ENCODE measurements around the gene B3GNT8. TPM values are rescaled to one million over a fixed set of nuclear protein-coding genes. Genes with fewer than 3 reads are reported as not detected.
"Not testable (repeated sequence)": the region's sequence is repeated elsewhere in the genome, so short reads cannot be mapped to it uniquely, and the experiment has no call there.

B3GNT8 gene
- total RNA-seq, 2 experiments from 2014 or later: 3.2 TPM

DNA sequence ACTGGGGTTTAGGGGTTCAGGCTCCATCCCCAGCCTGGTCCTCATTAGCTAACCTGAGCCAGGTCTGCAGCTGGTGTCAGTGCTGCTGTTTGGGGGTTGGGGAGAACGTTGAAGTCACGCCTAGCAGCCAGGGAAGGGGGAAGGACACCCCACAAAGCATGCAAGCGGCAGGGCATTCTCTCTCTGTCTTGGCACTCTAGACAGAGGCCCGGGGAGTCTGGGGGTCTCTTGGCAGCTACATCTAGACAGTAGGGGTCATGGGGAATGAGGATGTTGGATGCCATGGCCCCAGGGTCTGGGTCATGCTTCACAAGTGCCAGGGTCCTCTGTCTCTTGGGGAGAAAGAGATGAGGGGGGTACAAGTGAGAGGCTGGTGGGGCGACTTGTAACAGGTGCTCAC, 18.4 kb upstream of the B3GNT8 start:
- H3K36me3 Mint-ChIP-seq: no peaks in the 10 kb centered on the region

DNA sequence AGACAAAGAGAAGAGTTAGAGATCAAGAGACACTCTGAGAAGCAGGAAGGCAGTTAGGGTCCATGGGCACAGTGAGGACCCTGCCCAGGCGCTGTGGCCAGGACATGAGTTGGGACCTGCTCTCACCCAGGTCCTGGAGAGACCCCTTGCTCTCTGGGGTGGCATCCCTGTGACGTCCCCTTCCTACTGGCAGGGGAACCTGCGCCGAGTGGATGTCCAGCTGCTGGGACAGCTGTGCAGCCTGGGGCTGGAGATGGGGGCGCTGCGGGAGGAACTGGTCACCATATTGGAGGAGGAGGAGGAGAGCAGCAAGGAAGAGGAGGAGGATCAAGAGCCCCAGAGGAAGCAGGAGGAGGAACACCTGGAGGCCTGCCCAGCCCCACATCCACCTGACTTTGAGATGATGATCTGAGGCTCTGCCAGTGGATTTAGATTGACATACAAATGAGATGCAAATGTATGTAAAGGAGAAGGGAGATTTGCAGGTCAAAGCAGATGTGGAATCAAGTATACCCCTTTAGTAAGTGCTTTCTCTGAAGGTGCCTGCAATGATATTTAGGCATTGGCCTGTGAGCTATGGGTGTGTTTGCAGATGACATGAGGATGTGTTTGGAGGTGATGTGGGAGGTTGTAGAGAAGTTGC, 16.8 kb upstream of the B3GNT8 start:
- Mint-ChIP-seq H3K9me3 (ENCODE audit: low read depth) (no peaks in the 10 kb centered on the region), H3K36me3 (no peaks in the 10 kb centered on the region), H3K4me3 (no peak overlapping the region), H3K27ac (no peak overlapping the region), H3K4me1 (peaks cover 7% of the 10 kb centered on the region), H3K27me3 (peaks cover 11% of the 10 kb centered on the region)
- DNase-seq: no peak
- ATAC-seq: no peak
- CTCF ChIA-PET: interaction anchor here (2.1 kb wide), 1 partner anchor 126 kb away, joined by 5 read pairs; no protein-coding TSS in a partner anchor

More for the DNA sequence above, 18.4 kb upstream of the B3GNT8 start:
- H3K27ac Mint-ChIP-seq: no peak overlapping the region
- CTCF ChIA-PET: interaction anchor here (0.6 to 9.6 kb wide), 3 partner anchors 93 to 148 kb away, joined by 3 to 132 read pairs (median 3); no protein-coding TSS in a partner anchor
- H3K9me3 Mint-ChIP-seq (ENCODE audit: low read depth): no peaks in the 10 kb centered on the region
- DNase-seq: no peak
- peaks cover 13% of the 10 kb centered on the region for H3K4me1 Mint-ChIP-seq
- H3K4me3 Mint-ChIP-seq: no peak overlapping the region
- no peak for ATAC-seq
- peaks cover 11% of the 10 kb centered on the region for H3K27me3 Mint-ChIP-seq

DNA sequence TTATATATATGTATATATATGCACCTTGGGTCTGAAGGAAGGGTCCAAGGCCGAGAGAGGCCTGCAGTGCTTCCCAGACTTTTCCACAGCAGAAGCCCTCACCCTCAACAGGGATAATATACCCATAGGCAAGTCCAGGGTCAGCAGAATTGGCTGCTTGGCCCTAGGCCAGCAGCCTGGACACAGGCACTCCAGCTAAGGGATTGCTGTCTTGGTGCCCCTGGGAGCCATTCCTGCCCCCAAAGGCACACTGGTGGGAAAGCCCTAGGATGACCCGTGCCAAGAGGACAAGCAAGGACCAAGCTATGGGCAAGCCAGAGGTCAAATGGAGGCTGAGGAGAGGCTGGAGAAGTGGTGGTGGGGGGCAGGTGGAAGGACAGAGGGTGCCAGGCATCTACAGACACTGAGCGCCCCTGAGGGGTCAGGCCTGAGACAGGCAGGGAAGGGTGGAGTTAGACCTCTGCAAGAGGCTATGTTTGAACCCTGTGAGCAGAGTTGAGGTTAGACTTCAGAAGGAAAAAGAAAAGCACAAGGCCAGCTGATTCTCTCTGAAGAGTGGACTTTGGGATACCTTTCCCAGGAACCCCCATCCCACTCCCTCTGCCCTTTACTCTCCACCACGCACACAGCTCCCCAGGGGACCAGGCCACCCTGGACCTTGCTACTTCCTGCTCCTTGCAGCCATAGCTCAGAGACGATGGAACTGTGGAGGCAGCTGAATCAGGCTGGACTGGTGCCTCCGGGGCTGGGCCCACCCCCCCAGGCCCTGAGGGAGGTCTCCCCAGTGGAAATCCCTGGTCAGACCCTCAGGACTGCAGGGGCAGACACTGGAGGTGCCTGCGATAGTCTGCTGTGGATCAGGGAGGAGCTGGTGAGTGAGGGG, 15.5 kb upstream of the B3GNT8 start, which contains the start of gene ERICH4:
Gene ERICH4 (plus strand): TSS at position 684 of the 883 bp plus-strand sequence. CDS start 14 bp downstream, at position 698.
- no peak within 1 kb of the TSS for H3K4me3 Mint-ChIP-seq
- H3K9me3 Mint-ChIP-seq (ENCODE audit: low read depth): no peaks in the 10 kb centered on the region
- DNase-seq (no peak), ATAC-seq (no peak)
- H3K27me3 Mint-ChIP-seq: peaks cover 8% of the 10 kb centered on the region
- peaks cover 5% of the 10 kb centered on the region for H3K36me3 Mint-ChIP-seq
- H3K27ac Mint-ChIP-seq: no peak within 1 kb of the TSS
- peaks cover 16% of the 10 kb centered on the region for H3K4me1 Mint-ChIP-seq
- CTCF ChIA-PET: interaction anchor here (0.9 to 2.1 kb wide), 5 partner anchors 96 to 154 kb away, joined by 3 to 6 read pairs (median 5); no protein-coding TSS in a partner anchor

DNA sequence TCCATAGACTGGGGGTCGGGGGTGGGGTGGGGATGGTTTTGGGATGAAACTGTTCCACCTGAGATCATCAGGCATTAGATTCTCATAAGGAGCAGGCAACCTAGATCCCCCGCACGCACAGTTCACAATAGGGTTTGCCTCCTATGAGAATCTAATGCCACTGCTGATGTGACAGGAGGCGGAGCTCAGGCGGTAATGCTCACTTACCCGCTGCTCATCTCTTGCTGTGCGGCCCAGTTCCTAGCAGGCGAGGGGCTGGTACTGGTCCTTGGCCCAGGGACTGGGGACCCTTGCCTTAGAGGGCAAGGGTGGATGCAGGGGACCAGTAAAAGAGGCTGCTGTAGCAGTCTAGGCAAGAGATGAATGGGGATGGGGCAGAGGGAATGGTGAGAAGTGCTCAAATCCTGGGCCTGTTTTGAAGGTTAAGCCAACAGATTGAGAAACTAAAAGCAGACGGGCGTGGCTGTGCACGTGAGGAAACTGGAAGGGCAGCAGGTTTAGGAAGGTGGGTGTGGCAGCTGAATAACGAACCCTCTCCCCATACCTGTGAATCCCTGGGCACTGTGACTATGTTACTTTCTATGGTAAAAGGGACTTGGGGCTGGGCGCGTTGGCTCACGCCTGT, 14.3 kb upstream of the B3GNT8 start:
- ATAC-seq (no peak), DNase-seq (no peak)
- peaks cover 19% of the 10 kb centered on the region for H3K4me1 Mint-ChIP-seq
- H3K27me3 Mint-ChIP-seq: peaks cover 2% of the 10 kb centered on the region
- H3K4me3 Mint-ChIP-seq: no peak overlapping the region
- H3K36me3 Mint-ChIP-seq: peaks cover 7% of the 10 kb centered on the region
- CTCF ChIA-PET: interaction anchor here (2.1 to 7.0 kb wide), 3 partner anchors 8 to 77 kb away, joined by 5 to 63 read pairs (median 11); partner anchors contain the start of gene B9D2
- no peak overlapping the region for H3K27ac Mint-ChIP-seq
- H3K9me3 Mint-ChIP-seq (ENCODE audit: low read depth): no peaks in the 10 kb centered on the region

DNA sequence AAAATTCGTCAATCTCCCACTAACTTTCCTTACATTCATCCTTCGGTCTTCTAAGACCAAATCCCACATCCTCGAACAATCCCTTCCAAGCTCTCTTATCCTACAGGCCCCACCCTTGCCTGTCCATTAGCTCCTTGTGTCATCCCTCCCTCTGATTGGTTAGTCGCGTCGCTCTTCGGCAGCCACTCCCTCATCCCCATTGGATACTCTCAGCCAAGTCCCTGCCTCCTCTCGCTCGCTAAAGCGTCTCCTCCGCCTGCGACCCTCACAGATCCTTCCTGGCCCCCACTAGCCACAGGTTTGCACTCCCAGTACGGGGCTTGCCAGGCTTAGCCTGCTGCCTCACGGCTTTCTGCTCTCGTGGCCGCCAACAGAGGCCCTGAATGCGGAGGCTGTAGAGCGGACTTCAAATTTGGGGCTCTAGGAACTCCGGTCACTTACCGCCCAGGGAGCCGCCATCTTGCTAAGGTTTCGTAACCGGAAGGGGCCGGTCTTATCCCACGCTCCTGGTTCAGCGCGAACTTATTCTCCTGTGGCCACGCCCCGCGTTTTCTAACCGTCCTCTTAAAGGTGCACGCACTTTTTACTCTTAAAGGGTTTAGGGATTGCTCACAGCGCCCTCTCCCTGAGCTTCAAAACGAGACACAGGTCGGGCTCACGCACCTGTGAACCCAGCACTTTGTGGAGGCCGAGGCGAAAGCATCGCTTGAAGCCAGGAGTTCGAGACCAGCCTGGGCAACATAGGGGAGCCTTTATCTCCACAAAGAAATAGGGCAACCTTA, 12.5 kb upstream of the B3GNT8 start, which contains the start of gene DMAC2:
Gene DMAC2 (minus strand): TSS at position 472 of the 782 bp plus-strand sequence. CDS start 13 bp downstream, at position 459.
- Mint-ChIP-seq H3K4me3 (no peak within 1 kb of the TSS), H3K27me3 (no peaks in the 10 kb centered on the region), H3K4me1 (peaks cover 19% of the 10 kb centered on the region), H3K36me3 (peaks cover 7% of the 10 kb centered on the region), H3K9me3 (ENCODE audit: low read depth) (no peaks in the 10 kb centered on the region), H3K27ac (no peak within 1 kb of the TSS)
- DNase-seq (peak; percentile 99), ATAC-seq (peak; percentile 96)
- CTCF ChIA-PET: interaction anchor here (0.7 to 7.0 kb wide), 25 partner anchors 8 to 1299 kb away, joined by 3 to 63 read pairs (median 4); partner anchors contain the start of genes B9D2, CEACAM21 and HNRNPUL1

DNA sequence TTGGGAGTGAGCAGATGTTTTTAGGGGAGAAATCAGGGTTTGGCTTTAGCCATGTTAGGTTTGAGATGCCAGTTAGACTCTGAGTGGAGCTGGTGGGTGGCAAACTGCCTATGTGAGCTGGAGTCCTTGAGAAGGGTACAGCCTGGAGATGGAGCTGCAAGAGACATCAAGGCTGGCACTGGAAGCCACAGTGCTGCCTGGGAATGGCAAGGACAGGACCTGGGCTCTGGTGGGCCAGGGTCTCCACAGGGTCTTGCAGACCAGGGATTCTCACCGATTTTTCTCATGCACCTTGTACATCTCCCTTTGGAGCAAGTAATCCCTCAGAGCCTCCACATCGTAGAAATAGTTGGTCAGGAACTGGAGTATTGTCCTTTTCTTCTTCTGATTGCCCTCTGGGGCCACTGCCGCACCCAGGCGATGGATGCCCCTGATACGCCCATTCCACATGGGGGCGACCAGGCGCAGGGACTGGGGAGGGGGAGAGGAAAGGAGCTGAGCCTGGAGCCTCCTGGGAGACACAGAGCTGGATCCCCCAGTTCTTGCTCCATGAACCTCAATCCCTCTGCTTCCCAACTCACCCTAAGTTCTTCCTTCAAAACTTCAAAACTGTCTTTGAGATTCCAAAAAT, 10.9 kb upstream of the B3GNT8 start:
- peak overlapping the region; percentile 13 for H3K27ac Mint-ChIP-seq
- ATAC-seq (no peak), DNase-seq (no peak)
- no peaks in the 10 kb centered on the region for H3K27me3 Mint-ChIP-seq
- no peaks in the 10 kb centered on the region for H3K9me3 Mint-ChIP-seq (ENCODE audit: low read depth)
- peaks cover 7% of the 10 kb centered on the region for H3K36me3 Mint-ChIP-seq
- H3K4me3 Mint-ChIP-seq: peak overlapping the region; percentile 25
- H3K4me1 Mint-ChIP-seq: peaks cover 19% of the 10 kb centered on the region
- CTCF ChIA-PET: interaction anchor here (0.7 to 7.0 kb wide), 4 partner anchors 12 to 136 kb away, joined by 3 to 63 read pairs (median 4); no protein-coding TSS in a partner anchor

DNA sequence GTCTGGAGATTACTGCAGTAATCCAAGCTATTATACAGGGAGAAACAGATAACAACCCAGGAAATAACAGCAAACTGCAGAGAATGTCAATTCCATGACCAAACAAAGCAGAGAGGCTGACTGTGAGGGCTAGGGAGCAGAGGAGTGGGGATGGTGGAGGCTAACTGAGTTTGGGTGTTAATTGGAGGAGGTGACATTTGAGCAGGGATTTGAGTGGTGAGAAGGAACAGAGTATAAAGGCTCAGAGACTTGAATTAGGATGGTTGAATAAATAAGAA, 9.4 kb upstream of the B3GNT8 start:
- DNase-seq (no peak), ATAC-seq (no peak)
- no peak overlapping the region for H3K27ac Mint-ChIP-seq
- CTCF ChIA-PET: interaction anchor here (1.0 to 7.0 kb wide), 3 partner anchors 13 to 128 kb away, joined by 3 to 63 read pairs (median 4); no protein-coding TSS in a partner anchor
- no peaks in the 10 kb centered on the region for H3K9me3 Mint-ChIP-seq (ENCODE audit: low read depth)
- peaks cover 12% of the 10 kb centered on the region for H3K36me3 Mint-ChIP-seq
- no peaks in the 10 kb centered on the region for H3K27me3 Mint-ChIP-seq
- no peak overlapping the region for H3K4me3 Mint-ChIP-seq
- peaks cover 19% of the 10 kb centered on the region for H3K4me1 Mint-ChIP-seq

DNA sequence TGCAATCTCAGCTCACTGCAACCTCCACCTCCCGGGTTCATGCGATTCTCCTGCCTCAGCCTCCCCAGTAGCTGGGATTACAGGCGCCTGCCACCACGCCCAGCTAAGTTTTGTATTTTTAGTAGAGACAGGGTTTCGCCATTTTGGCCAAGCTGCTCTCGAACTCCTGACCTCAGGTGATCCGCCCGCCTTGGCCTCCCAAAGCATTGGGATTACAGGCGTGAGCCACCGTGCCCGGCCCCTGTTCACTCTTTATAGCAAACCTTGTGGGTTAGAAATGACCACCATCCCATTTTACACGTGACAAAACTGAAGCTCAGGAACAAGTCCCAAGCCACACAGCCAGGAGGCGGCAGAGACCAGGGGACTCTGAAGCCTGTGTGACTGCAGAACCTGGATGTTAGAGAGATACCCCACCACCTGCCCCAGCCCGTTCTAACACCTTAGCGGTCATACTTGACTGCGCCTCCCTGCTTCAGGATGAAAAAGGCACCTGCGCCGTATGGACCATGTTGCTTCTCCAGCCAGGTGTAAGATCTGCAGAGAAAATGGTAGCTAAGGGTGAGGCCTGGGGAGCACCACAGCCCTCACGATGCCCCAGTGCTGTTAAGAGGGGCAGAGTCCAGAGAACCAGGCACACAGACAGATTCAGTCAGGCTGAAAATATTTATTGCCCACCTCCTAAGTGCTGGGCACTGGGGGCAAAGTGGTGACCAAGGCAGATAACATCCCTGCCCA, 8.9 kb upstream of the B3GNT8 start:
- no peaks in the 10 kb centered on the region for H3K9me3 Mint-ChIP-seq (ENCODE audit: low read depth)
- H3K27me3 Mint-ChIP-seq: no peaks in the 10 kb centered on the region
- peaks cover 12% of the 10 kb centered on the region for H3K36me3 Mint-ChIP-seq
- H3K27ac Mint-ChIP-seq: no peak overlapping the region
- no peak for DNase-seq
- ATAC-seq: no peak
- H3K4me3 Mint-ChIP-seq: no peak overlapping the region
- H3K4me1 Mint-ChIP-seq: peaks cover 19% of the 10 kb centered on the region
- CTCF ChIA-PET: interaction anchor here (1.2 to 7.0 kb wide), 2 partner anchors 14 to 128 kb away, joined by 3 to 63 read pairs; no protein-coding TSS in a partner anchor

DNA sequence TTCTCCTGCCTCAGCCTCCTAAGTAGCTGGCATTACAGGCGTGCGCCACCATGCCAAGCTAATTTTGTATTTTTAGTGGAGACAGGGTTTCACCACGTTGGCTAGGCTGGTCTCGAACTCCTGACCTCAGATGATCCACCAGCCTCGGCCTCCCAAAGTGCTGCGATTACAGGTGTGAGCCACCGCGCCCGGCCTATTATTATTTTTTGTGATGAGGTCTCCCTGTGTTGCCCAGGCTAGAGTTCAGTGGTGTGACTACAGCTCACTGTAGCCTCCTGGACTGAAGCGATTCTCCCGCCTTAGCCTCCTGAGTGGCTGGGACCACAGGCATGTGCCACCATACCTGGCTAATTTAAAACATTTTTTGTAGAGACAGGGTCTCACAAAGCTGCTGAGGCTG, 8.2 kb upstream of the B3GNT8 start:
- Mint-ChIP-seq H3K36me3 (peaks cover 13% of the 10 kb centered on the region), H3K4me1 (peaks cover 20% of the 10 kb centered on the region)
- DNase-seq; H3K27ac Mint-ChIP-seq; H3K27me3 Mint-ChIP-seq; H3K4me3 Mint-ChIP-seq; ATAC-seq; H3K9me3 Mint-ChIP-seq (ENCODE audit: low read depth): not testable (repeated sequence)
- CTCF ChIA-PET: interaction anchor here (1.2 to 7.0 kb wide), 2 partner anchors 14 to 127 kb away, joined by 3 to 63 read pairs; no protein-coding TSS in a partner anchor

DNA sequence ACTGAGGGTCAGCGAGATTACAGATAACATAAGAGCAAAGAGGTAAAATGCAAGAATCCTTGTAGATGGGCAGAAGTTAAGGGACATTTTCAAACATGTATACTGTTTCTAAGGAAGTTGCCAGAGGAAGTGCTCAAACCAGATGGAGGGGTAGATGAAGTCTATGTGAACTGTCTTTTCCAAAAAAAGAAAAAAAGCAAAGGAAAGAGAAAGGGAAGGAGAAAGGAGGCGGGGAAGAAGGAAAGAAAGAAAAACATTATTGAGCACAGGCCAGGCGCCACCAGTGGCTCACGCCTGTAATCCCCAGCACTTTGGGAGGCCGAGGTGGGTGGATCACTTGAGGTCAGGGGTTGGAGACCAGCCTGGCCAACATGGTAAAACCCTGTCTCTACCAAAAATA, 7.3 kb upstream of the B3GNT8 start:
- peak overlapping the region; percentile 7 for H3K27ac Mint-ChIP-seq
- H3K27me3 Mint-ChIP-seq: no peaks in the 10 kb centered on the region
- peaks cover 19% of the 10 kb centered on the region for H3K4me1 Mint-ChIP-seq
- DNase-seq: no peak
- peaks cover 13% of the 10 kb centered on the region for H3K36me3 Mint-ChIP-seq
- ATAC-seq: no peak
- no peak overlapping the region for H3K4me3 Mint-ChIP-seq
- H3K9me3 Mint-ChIP-seq (ENCODE audit: low read depth): no peaks in the 10 kb centered on the region
- CTCF ChIA-PET: interaction anchor here (0.6 kb wide), 1 partner anchor 13 kb away, joined by 4 read pairs; no protein-coding TSS in a partner anchor

DNA sequence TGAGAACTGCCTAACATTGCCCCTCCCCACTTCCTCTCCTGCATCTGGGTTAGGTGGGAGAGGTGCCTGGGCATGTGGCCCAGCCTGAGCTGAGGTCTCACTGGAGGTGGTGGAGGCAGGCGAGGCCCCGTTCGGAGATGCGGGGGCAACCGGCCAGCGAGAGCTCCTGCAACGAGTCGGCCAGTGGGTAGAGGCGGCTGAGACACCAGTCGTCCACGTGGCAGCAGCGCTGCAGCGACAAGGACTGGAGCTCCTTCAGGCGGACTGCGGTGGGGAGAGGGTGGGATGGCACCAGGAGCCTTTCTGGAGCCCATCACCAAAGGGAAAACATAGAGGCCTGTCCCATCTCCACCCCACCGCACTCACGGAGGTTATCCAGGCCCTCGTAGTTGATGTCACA, 6.0 kb upstream of the B3GNT8 start:
- Mint-ChIP-seq H3K4me1 (peaks cover 21% of the 10 kb centered on the region), H3K27me3 (no peaks in the 10 kb centered on the region), H3K36me3 (peaks cover 10% of the 10 kb centered on the region), H3K4me3 (no peak overlapping the region), H3K9me3 (ENCODE audit: low read depth) (no peaks in the 10 kb centered on the region), H3K27ac (no peak overlapping the region)
- CTCF ChIA-PET: interaction anchor here (1.0 kb wide), 1 partner anchor 16 kb away, joined by 4 read pairs; no protein-coding TSS in a partner anchor
- ATAC-seq: no peak
- DNase-seq: no peak

Measured in activated CD8-positive, alpha-beta memory T cell treated with anti-CD3 and anti-CD28 coated beads, Interleukin-2, amount 10 ng/mL, durations not matched to agents 7 days and 5 days (primary cell).